Renal cortex interstitium (tissue), 11 donors: ENCODE measurements around the gene CELF4. TPM values are rescaled to one million over a fixed set of nuclear protein-coding genes. Genes with fewer than 3 reads are reported as not detected.

ENCODE experiments used
- DNase-seq, 11 donors: peaks; one replicate each; pipeline ENCODE4 v3.0.0-alpha.2; 2013; ENCODE audit warnings: low read depth in 9 of 11, low spot score in 4 of 11; ENCODE audit errors: extremely low read depth in 1 of 11
- polyA plus RNA-seq, 3 donors: library from polyadenylated mRNA; unstranded; fragments of 120-200 nt; gene quantifications; one replicate each; pipeline ENCODE4 v1.2.1, GENCODE V29; 2013; ENCODE audit not compliant: insufficient read length in 3 of 3

CELF4 gene
- polyA plus RNA-seq, 3 donors, result 2.0 to 4.5 (median 2.2) TPM

DNA sequence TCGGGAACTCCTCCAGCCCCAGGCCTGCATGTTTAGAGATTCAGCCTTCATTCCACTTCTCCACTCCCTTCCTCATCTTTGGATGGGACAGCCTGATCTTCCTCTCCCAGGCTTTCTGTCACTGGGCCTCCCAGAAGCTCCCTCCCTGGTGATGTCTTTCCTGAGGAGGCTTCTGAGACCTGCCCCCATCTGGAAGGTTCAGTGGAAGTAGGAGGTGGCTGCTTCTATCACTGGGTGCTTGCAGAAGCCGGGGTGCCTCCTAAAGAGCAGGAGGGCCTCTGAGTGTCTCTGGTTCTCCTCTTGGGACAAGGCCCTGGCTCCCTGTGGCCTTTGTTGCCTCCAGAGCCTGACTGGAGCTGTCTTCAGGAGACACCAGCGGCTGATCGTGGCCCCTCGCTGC lies 108.7 kb downstream of the CELF4 start:
- no peak for DNase-seq

DNA sequence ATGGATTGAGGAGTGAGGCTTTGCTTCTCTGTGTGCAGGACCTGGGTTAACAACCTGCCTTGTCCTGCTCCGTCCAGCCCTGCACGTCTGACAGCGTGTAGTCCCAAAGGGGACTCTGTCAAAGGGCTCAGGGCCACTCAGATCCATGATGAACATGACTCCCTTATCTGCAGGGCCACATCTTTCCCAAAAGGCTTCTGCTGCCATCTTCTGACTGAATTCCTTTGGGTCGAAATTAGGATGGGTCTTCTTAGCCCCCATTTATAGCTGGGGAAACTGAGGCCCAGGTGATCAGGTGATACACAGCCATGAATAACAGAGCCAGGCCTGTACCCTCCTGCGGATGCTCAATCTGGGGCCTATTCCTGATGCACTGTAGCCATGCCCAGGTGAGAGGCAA lies 109.2 kb downstream of the CELF4 start:
- no peak for DNase-seq

DNA sequence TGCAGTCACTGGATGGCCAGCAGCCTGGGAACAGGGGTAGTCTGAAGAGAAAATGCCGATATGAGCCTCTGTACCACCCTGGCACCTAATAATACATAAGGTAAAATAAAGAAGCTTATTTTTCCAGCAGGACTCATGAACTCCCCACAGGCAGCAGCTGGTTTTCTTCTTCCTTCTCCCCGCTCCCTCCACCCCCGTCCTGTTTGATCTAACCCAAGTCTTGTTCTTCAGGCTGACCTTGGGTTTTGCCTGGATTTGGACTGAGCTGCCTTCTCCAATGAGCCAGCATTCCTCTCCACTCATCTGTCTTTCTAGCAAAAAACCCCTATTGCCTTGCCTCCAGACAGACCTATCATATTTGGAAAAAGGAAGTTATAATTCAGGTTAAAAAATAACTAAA lies 111.8 kb downstream of the CELF4 start:
- DNase-seq, result peak in 1 of 11 donors; percentile 45

DNA sequence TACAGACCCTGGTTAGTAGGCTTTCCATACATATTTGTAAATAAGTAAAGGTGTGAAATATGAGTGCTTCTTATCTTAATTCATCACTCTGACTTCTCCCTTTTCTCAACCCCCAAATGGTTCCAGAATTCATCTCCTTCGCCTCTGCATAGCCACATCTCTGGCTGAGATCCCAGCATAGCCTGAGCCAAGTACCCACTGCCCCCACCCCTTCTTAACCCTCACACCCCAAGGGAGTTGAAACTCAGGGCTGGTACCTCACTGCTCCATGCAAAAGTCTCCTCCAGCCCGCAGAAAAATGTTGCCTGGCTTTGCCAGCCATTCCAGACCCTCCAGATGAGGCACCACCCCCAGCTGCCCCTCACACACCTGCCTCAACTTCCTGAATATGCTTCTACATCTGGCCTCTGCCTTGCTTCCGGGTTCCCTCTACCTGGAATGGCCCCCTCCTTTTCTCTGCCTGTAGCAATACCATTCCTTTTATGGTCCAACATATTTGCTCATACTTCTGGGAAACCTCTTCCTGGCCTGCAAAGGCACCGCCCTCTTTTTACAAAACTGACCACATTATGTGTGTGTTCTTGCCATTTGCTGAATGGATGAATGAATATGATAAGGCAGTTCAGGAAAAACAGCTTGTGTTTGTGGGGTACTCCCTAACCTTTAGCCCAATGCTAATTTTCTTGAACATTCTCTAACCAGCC lies 112.8 kb downstream of the CELF4 start:
- DNase-seq, result no peak

DNA sequence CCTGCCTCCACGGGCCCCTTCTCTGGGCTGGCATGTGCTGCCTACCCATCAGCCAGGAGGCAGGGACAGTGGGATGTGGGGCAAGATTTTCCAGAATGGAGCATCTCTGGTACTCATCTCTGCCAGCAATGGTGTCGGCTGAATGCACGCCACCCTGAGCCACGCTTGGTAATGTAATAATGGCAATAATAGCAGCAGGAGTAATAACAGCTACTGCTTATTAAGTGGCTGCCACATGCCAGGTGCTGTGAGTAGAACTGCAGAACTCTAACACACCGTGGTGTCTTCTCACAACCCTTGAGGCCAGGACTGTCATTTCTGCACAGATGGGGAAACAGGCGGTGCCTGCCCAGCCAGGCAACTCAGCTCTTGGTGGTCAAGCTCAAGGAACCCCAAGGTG lies 113.6 kb downstream of the CELF4 start:
- no peak for DNase-seq

DNA sequence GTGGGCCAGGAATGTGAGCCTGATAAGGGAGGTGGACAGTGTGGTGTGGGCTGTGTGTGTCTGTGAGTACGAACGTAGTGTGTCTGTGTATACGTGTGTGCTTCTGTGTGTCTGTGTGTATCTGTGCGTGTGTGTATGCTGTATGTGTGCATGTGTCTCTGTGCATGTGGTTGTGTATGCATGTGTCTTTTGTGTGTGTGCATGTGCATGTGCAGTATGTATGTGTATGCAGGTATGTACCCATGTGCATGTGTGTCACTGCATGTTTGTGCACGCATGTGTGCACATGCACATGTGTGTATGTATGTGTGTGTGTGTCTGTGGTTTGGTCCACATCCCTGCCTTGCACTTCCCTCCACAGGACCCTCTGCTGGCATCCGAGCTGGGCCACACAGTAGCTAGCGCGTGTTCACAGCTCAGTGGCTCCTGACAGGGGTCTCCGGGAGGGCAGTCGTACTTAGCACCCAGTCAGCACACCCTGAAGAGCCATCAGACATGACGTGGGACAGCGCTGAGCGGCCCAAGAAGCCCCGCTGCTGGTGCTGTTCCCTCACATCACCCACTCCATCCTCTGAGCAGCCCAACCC lies 114.3 kb downstream of the CELF4 start:
- DNase-seq, result no peak

DNA sequence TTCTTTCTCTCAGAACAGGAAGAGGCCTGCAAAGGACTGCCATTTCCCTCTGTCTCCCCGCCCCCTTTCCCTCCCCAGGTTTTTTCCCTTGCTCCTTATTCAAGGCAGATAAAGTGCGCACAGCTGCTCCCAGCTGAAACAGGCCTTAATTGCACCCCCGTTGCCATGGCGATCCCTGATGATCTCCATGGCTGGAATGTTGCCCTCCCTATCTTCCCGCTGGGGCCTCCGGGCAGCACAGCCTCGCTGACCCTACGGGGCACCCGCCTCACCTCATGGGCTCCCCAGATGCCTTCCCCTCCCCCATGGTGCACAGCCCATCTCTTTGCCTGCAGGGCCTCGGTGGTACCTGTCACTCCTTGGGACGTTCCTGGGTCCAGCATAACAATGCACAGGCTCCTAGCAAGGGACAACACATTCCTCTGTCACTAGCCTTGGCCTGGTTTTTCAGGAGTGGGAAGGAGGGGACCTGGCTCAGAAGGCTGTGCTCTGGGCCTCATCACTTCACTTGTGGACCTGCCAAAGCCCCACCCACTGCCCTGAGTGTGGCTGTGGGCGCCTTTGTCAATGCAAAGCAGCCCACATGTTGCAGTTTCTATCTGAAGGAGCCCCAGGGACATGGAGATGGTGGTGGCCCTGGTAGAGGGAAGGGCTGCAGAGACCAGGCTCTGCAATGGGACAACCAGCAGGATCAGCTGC lies 115.0 kb downstream of the CELF4 start:
- DNase-seq, result peak in 8 of 11 donors; percentile 66 to 78 (median 73)

DNA sequence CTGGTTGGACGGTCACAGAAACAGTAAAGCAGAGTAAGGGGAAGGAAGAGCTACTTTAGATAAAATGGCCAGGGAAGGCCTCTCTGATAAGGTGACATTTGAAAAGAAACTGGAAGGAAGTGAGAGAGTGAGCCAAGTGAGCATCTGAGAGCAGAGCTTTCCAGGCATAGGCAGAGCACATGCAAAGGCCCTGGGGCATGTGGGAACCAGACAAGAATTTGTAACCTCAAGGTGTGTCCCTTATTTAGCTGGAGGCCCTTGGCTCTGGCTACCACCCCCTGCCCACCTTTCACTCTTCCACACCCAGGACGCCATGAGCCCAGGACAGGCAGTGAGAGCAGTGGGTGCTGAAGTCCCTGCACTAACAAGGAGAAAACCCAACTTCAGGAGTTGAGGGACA lies 116.0 kb downstream of the CELF4 start:
- DNase-seq, result no peak

DNA sequence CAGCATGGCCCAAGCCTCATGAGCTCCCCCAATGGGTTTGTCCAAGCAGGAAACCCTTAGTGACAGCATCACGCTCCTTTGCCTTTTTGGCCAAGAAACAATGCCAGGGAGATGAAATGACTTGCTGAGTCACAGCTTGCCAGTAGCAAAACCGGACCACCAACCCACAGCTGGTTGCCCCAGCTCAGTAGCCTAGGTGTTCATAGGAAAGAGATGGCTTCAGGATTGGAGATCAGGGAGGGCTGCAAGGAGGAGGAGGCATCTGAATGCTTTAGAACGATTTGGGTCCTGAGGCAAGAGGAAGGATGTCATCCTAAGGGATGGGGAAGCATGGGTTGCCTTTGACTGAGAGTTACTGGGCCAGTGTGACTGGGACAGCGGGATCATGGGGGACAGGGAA lies 116.7 kb downstream of the CELF4 start:
- DNase-seq, result no peak

DNA sequence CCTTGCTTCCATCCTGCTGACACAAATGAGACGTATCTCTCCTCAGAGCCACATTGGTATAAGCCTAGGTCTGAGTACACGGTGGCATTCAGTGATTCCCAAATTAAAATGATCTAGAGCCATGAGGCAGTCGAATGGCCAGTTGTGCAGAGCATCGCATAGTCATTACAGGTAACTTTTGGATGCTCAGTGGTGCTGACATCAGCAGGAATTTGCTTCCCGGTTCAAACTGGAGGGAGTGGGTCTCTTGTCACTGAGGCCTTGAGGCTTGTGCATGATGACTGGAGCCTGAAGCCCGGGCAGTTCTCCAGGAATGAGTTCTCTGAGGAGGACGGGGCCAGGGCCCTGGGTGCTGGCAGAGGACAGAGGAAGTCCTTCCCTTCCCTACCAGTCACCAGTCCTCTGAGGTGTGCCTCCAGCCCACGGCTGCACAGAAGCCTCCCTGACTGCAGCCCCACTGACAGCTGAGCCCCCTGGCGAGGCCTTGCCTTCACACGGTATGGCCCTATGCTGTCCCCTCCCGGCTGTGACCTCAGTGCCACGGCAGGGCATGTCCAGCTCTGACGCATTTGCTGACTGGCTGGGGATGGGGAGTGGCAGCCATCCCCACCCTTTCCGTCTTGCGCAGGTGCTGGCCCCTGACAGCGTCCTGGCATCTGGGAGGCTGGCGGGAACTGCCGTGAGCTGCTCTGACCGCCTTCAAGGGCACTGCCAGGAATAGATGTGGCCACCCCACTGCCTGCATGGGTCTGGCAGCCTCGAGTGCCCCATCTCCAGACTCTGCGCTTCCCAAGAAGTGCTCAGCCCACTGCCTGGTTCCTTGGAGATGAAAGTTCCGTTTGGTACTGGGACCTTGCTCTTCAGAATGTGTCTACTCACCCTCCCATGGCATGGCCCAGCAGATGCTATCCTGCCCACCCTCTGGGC lies 117.4 kb downstream of the CELF4 start:
- DNase-seq, result no peak

DNA sequence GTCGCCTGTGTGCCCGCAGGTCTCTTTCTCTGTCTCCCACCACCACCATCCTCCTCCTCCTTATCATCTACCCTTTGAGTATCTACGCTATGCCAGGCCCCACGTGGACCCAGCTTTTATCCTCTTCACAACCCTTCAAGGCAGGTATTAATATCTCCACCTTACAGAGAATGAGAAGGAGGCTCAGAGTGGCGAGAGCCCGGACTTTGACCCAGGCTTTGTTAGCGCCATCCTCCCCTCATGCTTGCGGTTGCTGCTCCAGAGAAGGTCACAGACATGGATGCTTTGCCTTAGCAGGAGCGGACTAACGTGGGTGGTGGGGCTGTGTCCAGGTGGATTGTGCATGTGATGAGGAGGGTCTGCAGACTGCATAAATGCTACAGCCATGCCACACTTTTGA lies 119.8 kb downstream of the CELF4 start:
- DNase-seq, result no peak

DNA sequence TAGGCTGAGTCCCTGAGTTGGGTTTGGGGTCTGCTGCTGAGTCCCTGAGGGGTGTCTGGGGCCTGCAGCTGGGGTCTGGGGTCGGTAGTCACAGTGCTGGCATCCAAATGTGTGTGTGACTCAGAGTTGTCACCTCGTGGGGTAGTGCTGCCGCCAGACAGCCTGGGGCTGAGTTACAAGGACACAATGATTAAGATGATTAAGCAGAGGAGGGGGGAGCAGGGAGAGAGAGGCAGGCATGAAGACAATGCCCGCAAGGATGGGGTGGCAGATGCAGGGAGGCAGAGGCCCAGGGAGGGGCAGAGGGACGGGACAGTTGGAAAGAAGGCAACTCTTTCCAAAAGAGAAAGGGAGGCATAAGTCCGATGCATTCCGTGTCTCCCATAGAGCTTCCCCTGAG lies 120.2 kb downstream of the CELF4 start:
- no peak for DNase-seq

DNA sequence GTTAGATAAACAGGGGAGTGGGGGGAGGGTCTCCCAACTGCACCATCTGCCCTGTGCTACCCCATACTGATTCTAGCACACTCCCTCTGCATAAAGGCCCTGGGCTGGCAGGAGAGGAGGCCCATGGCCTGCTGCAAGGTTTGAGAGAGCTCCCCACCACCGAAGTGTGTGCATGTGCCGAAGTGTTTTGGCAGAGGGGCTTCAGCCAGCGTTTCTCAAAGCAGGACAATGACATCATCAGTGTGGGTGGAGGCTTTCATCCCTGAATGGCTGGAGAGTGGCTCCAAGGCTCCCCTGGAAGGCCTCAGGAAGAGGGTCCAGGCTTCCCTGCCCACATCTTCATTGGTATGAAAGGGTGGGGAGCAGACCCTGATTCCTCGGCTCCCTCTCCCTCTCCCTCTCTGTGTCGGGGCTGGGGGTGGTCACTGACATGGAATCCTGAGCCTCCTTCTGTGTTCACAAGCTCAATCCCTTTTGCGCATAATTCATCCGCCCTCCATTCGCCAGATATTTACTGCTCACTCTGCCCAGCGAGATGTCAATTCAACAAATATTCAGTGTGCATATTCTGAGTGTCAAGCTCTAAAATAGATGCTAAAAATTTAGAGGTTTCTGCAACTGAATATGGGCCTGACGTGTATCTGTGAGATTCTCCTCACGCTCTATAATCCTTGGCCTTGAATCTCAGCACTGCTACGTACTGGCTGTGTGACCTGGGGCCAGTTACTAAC lies 122.1 kb downstream of the CELF4 start:
- DNase-seq, result no peak

DNA sequence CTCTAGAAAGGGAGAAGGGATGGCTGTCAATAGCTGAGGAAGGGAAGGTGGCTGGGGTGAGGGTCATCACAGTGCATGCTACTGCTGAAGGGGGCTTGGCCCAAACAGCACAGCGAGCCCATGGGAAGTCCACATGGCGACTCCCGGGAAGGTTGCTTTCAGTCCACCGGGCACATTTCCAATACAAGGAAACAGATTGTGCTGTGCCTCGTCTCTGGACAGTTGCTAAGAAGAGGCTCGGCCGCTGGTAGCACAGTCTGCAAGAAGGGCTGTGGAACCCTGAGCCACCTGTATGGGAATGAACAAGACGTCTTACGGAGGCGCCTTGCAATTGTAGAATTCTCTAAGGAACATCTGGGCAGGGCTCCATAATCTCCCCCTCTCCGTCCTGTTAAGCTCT lies 123.1 kb downstream of the CELF4 start:
- DNase-seq, result no peak

DNA sequence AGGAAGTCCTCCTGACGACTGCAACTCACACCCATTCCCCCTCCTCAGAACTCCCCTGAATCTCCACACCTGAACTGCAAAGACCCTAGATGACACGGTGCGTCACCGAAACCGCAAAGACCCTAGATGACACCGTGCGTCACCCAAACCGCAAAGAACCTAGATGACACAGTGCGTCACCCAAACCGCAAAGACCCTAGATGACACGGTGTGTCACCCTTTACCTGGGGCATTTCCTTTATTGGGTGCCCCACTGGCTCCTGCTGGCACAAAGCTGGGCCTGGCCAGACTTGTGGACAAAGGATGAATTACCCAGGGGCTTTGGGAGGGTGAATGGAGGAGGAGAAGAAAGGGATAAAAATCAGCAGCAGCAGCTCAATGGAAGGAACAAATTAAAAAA lies 123.8 kb downstream of the CELF4 start:
- no peak for DNase-seq

DNA sequence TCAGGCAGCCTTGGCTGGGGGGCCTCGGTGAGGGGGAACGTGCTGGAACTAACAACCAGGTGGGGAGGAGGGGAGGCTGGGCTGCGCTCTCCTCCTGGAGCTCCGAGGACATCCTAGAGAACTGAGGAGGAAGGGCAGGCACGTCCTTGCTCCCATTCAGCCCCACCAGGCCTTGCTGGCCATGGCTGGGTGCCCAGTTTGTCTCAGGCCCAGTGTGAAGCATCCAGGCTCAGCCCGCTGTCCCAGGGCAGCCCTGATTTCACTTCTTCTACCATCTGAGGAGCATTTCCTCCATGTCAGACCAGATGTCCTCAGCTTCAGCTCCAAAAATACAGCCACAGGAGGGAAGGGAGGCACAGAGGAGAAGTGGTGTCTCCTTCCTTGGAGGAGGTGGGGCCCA lies 125.4 kb downstream of the CELF4 start:
- DNase-seq, result no peak

DNA sequence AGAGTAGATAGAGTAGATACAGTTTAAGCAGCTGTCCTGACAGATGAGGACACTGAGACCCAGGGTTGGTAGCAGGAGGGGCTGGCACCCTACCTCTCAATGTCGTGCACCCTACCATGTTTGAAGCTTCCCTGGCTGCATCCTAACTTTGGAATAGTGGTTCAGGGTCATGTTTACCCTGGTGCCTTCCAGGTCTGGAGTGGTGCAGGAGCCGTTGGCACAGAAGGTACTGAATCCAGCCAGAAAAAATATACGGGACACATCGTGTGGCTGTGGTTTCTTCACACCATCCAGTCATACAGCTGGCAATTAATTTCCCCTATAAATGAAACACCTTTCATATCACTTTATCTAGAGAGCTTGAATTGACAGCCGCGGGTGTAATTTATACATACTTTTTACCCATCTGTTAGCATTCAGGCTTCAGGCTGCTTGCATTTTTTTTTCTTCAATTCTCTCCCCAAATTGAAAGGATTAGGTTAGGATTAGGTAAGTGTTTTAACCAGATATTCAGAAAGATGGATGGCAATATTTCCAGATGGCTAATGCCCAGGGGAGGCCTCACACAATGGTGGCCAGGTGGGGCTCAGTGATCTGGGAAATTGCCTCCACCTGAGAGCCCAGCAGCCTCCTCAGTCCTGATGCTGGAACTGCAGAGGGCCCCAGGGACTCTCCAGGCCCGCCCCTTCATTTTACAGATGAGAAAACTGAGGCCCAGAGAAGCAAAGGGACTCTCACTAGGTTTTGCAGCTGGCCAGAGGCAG lies 127.0 kb downstream of the CELF4 start:
- no peak for DNase-seq

DNA sequence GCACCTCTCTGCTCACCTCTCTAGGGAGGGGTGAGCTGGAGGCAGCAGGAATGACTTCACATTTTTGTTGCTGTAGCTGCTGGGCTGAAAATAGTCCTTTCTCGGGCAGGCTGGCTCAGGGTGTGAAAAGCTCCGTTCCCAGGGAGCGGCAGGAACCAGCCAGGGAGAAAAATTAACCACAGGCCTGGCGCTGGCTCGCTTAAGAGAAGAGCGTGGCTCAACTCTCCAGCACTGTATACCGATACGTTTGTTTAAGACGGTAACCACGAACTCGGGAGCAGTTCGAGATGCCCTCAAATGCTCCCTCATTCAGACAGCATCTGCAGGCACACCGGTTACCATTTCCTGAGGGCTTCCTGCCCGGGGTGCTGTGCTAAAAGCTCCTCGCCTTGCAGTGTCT lies 129.6 kb downstream of the CELF4 start:
- DNase-seq, result no peak
